K562 (cell line): Measurements from ENCODE around the gene SEPTIN1. TPM values are rescaled to one million over a fixed set of nuclear protein-coding genes. Genes with fewer than 3 reads are reported as not detected.

Experiments used
- CTBP1 ChIP-seq: fragments of 450-650 bp; IDR thresholded peaks from 2 replicates; pipeline ENCODE4 v1.6.1; 2016; ENCODE audit warnings: borderline replicate concordance
- HNRNPH1 ChIP-seq: fragments of 200-400 bp; formaldehyde crosslinking; optimal IDR thresholded peaks from 2 replicates; pipeline ENCODE3; 2017; ENCODE audit warnings: low read depth, mild to moderate bottlenecking, low read length, moderate library complexity
- KDM1A ChIP-seq, 2 experiments: fragments of 450-650 bp; IDR thresholded peaks; 2 replicates each; pipeline ENCODE4 v1.6.1; 2016; ENCODE audit warnings: mild to moderate bottlenecking in 2 of 2
- MIER1 ChIP-seq: fragments of 450-650 bp; IDR thresholded peaks from 2 replicates; pipeline ENCODE4 v1.6.1; 2016; ENCODE audit warnings: antibody characterized with exemption, mild to moderate bottlenecking, low read depth
- MTA1 ChIP-seq: fragments of 450-650 bp; IDR thresholded peaks from 2 replicates; pipeline ENCODE4 v1.6.1; 2017; ENCODE audit warnings: borderline replicate concordance
- PURB ChIP-seq: sonication (generic); formaldehyde crosslinking; IDR thresholded peaks from 2 replicates; pipeline ENCODE4 v1.9.0; 2021; ENCODE audit warnings: low read depth, mild to moderate bottlenecking, missing genetic modification reagents
- RBM25 ChIP-seq: fragments of 200-400 bp; formaldehyde crosslinking; IDR thresholded peaks from 2 replicates; pipeline ENCODE4 v1.6.1; 2018; ENCODE audit warnings: low read length, low read depth, moderate library complexity; ENCODE audit not compliant: severe bottlenecking
- TAF9B ChIP-seq: fragments of 450-650 bp; IDR thresholded peaks from 2 replicates; pipeline ENCODE4 v1.6.1; 2018; ENCODE audit warnings: mild to moderate bottlenecking; ENCODE audit not compliant: partially characterized antibody
- TBL1XR1 ChIP-seq, 2 experiments: IDR thresholded peaks; 2 replicates each; pipeline ENCODE4 v1.6.1; 2012; ENCODE audit warnings: improper control_type of control experiment in 2 of 2, low read length in 2 of 2, mild to moderate bottlenecking in 1 of 2
- TEAD2 ChIP-seq: fragments of 450-650 bp; IDR thresholded peaks from 2 replicates; pipeline ENCODE4 v1.6.1; 2016; ENCODE audit warnings: missing genetic modification characterization, control low read depth, missing compliant biosample characterization
- TRIM24 ChIP-seq, 2 experiments: fragments of 450-650 bp; IDR thresholded peaks; 2 replicates each; pipeline ENCODE4 v1.6.1; 2016
- WHSC1 ChIP-seq: IDR thresholded peaks from one replicate; pipeline ENCODE4 v1.6.1; 2012; ENCODE audit warnings: low read length, control low read depth, inconsistent platforms
- ZSCAN32 ChIP-seq: fragments of 450-650 bp; formaldehyde crosslinking; IDR thresholded peaks from 2 replicates; pipeline ENCODE4 v1.4.0; 2020; ENCODE audit warnings: mild to moderate bottlenecking, moderate library complexity
- polyA plus RNA-seq, 8 experiments: library from polyadenylated mRNA; depleted of rRNA in 4 of 8; stranded (reverse) in 5 of 8; unstranded in 3 of 8; fragments of >200 nt; fragmentation: Nextera tagmentation in 2 of 8; fragmentation: Illumina TruSeq in 1 of 8; extraction: Ambion mirVana in 2 of 8; extraction: Trizol in 1 of 8; gene quantifications; 2 replicates each; pipeline versions ENCODE4 v1.2.1 to v1.2.3, GENCODE V29; 2011 to 2014; ENCODE audit warnings: inconsistent platforms in 1 of 8, missing spikeins in 1 of 8
- total RNA-seq, 7 experiments: library from RNA; depleted of rRNA in 6 of 7; stranded (reverse); fragments of >200 nt in 6 of 7; fragmentation: Illumina TruSeq in 2 of 7; extraction: Trizol in 2 of 7; gene quantifications; 2 replicates each; pipeline versions ENCODE4 v1.2.1 to v1.2.3, GENCODE V29; 2011 to 2021; ENCODE audit warnings: low replicate concordance in 1 of 7
- TF ChIP-seq, protein P1 (sequence below): fragments of 250-450 bp; sonication (Bioruptor Pico); IDR thresholded peaks from 2 replicates; pipeline ENCODE4 v1.4.0; 2020; ENCODE audit warnings: mild to moderate bottlenecking, moderate library complexity
- TF ChIP-seq, protein P2 (sequence below): fragments of 450-650 bp; IDR thresholded peaks from 2 replicates; pipeline ENCODE4 v1.6.1; 2016; ENCODE audit warnings: low read depth
- TF ChIP-seq, protein P3 (sequence below): sonication (generic); formaldehyde crosslinking; IDR thresholded peaks from 2 replicates; pipeline ENCODE4 v1.5.0; 2020; ENCODE audit warnings: missing genetic modification reagents

Gene SEPTIN1
- total and polyA plus RNA-seq, 9 of the 15 experiments (the other 6 are each of a cell fraction or from before 2014, with no cell fraction given), result 0.23 to 5.6 (median 1.7) TPM; not detected in 1

DNA sequence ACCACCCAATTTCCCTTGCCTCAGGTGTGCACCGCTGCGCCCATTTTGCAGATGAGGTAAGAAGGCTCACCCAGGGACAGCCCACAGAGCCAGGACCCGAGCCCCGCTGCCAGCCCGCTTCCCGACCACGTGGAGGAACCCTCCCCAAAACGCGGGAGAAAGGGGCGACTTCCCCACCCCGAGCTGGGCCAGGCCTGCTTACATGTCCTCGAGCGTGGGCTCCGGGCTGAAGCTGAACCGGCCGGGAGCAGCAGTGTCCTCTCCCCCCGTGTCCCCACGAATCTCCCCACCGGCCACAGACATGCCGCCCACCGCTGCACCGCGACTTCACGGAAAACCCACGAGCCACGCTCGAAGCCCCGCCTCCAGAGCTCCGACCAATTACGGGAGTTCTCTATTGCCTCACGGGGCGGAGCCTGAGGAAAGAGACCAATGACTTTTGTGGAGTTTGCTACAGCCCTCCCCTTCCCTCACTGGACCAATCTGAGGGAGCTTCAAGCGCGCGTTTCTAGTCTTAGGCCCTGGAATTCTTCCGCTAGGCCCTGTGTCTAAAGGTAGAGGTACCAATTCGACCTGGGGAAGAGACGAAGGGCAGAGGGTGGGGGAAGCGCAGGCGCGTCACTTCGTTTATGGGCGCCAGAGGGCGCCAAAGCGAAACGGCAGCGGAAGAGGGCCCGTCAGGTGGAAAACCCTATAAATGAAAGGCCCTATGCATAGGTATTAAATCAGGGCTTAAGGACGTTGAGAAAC, 47.5 kb upstream of the SEPTIN1 start, which contains the start of gene DCTPP1 (continued):
- TF ChIP-seq, protein P1, sequence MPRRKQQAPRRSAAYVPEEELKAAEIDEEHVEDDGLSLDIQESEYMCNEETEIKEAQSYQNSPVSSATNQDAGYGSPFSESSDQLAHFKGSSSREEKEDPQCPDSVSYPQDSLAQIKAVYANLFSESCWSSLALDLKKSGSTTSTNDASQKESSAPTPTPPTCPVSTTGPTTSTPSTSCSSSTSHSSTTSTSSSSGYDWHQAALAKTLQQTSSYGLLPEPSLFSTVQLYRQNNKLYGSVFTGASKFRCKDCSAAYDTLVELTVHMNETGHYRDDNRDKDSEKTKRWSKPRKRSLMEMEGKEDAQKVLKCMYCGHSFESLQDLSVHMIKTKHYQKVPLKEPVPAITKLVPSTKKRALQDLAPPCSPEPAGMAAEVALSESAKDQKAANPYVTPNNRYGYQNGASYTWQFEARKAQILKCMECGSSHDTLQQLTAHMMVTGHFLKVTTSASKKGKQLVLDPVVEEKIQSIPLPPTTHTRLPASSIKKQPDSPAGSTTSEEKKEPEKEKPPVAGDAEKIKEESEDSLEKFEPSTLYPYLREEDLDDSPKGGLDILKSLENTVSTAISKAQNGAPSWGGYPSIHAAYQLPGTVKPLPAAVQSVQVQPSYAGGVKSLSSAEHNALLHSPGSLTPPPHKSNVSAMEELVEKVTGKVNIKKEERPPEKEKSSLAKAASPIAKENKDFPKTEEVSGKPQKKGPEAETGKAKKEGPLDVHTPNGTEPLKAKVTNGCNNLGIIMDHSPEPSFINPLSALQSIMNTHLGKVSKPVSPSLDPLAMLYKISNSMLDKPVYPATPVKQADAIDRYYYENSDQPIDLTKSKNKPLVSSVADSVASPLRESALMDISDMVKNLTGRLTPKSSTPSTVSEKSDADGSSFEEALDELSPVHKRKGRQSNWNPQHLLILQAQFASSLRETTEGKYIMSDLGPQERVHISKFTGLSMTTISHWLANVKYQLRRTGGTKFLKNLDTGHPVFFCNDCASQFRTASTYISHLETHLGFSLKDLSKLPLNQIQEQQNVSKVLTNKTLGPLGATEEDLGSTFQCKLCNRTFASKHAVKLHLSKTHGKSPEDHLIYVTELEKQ (CRISPR knock-in tag), result no peak
- TF ChIP-seq RBM25 (peak; percentile 4), TBL1XR1 (IDR thresholded peaks at IDR 0.05; ENCODE audit: low read length in 2 of 2) (peak in 1 of 2 experiments; percentile 48; a peak in 1 of 4 replicates), MTA1 (no peak), TRIM24 (IDR thresholded peaks at IDR 0.05) (no peak), WHSC1 (no peak), PURB (CRISPR knock-in tag) (no peak), TAF9B (peak; percentile 5), MIER1 (no peak), KDM1A (IDR thresholded peaks at IDR 0.05) (peak in 1 of 2 experiments; percentile 62; a peak in 3 of 4 replicates), CTBP1 (peak; percentile 94), ZSCAN32 (CRISPR knock-in tag) (no peak), TEAD2 (tag) (0 out of 2 replicates have a peak, but pooled peaks have one; percentile 58), HNRNPH1 (no peak)
- TF ChIP-seq, protein P2, sequence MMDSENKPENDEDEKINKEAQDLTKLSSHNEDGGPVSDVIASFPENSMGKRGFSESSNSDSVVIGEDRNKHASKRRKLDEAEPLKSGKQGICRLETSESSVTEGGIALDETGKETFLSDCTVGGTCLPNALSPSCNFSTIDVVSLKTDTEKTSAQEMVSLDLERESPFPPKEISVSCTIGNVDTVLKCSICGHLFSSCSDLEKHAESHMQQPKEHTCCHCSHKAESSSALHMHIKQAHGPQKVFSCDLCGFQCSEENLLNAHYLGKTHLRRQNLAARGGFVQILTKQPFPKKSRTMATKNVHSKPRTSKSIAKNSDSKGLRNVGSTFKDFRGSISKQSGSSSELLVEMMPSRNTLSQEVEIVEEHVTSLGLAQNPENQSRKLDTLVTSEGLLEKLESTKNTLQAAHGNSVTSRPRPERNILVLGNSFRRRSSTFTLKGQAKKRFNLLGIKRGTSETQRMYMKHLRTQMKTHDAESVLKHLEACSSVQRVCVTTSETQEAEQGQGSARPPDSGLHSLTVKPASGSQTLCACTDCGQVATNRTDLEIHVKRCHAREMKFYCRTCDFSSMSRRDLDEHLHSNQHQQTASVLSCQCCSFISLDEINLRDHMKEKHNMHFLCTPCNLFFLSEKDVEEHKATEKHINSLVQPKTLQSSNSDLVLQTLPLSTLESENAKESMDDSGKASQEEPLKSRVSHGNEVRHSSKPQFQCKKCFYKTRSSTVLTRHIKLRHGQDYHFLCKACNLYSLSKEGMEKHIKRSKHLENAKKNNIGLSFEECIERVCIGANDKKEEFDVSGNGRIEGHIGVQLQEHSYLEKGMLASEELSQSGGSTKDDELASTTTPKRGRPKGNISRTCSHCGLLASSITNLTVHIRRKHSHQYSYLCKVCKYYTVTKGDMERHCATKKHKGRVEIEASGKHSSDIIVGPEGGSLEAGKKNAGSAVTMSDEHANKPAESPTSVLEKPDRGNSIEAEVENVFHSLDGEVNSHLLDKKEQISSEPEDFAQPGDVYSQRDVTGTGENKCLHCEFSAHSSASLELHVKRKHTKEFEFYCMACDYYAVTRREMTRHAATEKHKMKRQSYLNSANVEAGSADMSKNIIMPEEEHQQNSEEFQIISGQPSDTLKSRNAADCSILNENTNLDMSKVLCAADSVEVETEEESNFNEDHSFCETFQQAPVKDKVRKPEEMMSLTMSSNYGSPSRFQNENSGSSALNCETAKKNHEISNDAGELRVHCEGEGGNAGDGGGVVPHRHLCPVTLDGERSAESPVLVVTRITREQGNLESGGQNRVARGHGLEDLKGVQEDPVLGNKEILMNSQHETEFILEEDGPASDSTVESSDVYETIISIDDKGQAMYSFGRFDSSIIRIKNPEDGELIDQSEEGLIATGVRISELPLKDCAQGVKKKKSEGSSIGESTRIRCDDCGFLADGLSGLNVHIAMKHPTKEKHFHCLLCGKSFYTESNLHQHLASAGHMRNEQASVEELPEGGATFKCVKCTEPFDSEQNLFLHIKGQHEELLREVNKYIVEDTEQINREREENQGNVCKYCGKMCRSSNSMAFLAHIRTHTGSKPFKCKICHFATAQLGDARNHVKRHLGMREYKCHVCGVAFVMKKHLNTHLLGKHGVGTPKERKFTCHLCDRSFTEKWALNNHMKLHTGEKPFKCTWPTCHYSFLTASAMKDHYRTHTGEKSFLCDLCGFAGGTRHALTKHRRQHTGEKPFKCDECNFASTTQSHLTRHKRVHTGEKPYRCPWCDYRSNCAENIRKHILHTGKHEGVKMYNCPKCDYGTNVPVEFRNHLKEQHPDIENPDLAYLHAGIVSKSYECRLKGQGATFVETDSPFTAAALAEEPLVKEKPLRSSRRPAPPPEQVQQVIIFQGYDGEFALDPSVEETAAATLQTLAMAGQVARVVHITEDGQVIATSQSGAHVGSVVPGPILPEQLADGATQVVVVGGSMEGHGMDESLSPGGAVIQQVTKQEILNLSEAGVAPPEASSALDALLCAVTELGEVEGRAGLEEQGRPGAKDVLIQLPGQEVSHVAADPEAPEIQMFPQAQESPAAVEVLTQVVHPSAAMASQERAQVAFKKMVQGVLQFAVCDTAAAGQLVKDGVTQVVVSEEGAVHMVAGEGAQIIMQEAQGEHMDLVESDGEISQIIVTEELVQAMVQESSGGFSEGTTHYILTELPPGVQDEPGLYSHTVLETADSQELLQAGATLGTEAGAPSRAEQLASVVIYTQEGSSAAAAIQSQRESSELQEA, result no peak
- TF ChIP-seq, protein P3, sequence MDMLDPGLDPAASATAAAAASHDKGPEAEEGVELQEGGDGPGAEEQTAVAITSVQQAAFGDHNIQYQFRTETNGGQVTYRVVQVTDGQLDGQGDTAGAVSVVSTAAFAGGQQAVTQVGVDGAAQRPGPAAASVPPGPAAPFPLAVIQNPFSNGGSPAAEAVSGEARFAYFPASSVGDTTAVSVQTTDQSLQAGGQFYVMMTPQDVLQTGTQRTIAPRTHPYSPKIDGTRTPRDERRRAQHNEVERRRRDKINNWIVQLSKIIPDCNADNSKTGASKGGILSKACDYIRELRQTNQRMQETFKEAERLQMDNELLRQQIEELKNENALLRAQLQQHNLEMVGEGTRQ, result peak; percentile 12; the same call in 1 of the 2 replicates
